Ascending aorta (tissue), 2 donors: ENCODE results near the gene TMEM92. TPM values are rescaled to one million over a fixed set of nuclear protein-coding genes. Genes with fewer than 3 reads are reported as not detected.

Source experiments
- DNase-seq, 2 donors: peaks; one replicate each; pipeline ENCODE4 v3.0.0-alpha.2; 2019; ENCODE audit warnings: low spot score in 2 of 2
- H3K27ac ChIP-seq, 2 donors: fragments of 200-600 bp; sonication (generic); one replicate each; pipeline ENCODE4 v1.5.1; 2016 to 2017; ENCODE audit warnings: mild to moderate bottlenecking in 1 of 2
- H3K27me3 ChIP-seq: fragments of 200-600 bp; sonication (generic); one replicate; pipeline ENCODE4 v1.5.1; 2017
- H3K36me3 ChIP-seq, 2 donors: fragments of 200-600 bp; sonication (generic); one replicate each; pipeline ENCODE4 v1.5.1; 2016
- H3K4me1 ChIP-seq, 2 donors: fragments of 200-600 bp; sonication (generic); one replicate each; pipeline ENCODE4 v1.5.1; 2016 to 2017; ENCODE audit warnings: mild to moderate bottlenecking in 1 of 2
- H3K4me3 ChIP-seq, 2 donors: fragments of 200-600 bp; sonication (generic); one replicate each; pipeline ENCODE4 v1.5.1; 2016 to 2017; ENCODE audit warnings: mild to moderate bottlenecking in 1 of 2
- H3K9me3 ChIP-seq, 2 donors: fragments of 200-600 bp; sonication (generic); one replicate each; pipeline ENCODE4 v1.5.1; 2016
- CTCF ChIP-seq, 3 experiments: fragments of 200-600 bp in 2 of 3; fragments of 450-650 bp in 1 of 3; sonication (generic) in 2 of 3; IDR thresholded peaks; one replicate each; pipeline ENCODE4 v1.5.1; 2016 to 2019; ENCODE audit warnings: antibody characterized with exemption in 3 of 3, mild to moderate bottlenecking in 1 of 3, moderate library complexity in 1 of 3
- intact Hi-C: fragments of 100-400 bp; cut with DNase I; formaldehyde crosslinking; loops from one replicate; pipeline ENCODE4 v1.15.1; 2023
- total RNA-seq: library from RNA; depleted of rRNA; stranded (reverse); fragments of >200 nt; gene quantifications from one replicate; pipeline ENCODE4 v1.1.0, GENCODE V29; 2016

Gene TMEM92
- not detected for total RNA-seq

DNA sequence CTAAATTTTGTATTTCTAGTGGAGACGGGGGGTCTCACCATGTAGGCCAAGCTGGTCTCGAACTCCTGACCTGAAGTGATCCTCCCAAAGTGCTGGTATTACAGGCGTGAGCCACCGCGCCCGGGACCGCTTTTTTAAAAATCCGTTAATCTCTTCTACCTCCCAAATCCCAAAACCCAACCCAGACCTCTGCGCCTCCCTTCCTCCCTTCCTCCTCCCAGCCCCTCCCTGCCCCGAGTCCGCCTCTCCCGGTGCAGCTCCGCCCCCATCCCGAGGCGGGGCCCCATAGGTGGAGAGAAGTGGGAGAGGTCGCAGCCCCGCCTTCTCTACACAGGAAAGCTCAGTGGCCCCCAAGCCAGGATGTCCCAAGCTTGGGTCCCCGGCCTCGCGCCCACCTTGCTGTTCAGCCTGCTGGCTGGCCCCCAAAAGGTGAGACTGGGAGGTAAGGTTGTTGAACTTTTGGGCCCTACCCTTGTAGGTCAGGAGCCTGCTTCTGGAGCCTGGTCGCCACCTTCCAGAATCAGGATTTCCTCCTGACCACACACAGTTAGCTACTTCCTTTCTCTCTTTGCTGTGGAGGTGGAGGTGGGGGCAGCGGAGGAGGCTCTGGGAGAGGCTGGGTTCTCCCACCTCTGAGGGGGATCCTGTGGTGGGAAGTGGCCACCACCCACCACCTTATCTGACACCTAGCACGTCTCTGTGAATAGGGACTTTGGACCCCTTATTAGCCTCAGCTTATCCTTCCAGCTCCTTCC is at the start of gene TMEM92:
TSS of gene TMEM92 (plus strand) at position 325 of the 755 bp plus-strand sequence. CDS start at position 361, 36 bp downstream.
- peaks cover 0 to 16% of the 10 kb centered on the region in 2 donors for H3K4me1 ChIP-seq
- DNase-seq = no peak
- H3K36me3 ChIP-seq = no peaks in the 10 kb centered on the region
- peak within 1 kb of the TSS; percentile 82 for H3K27ac ChIP-seq
- intact Hi-C loops = no loop called here
- H3K27me3 ChIP-seq = no peaks in the 10 kb centered on the region
- no peak for TF ChIP-seq CTCF (IDR thresholded peaks at IDR 0.05)
- peak within 1 kb of the TSS; percentile 63 to 68 for H3K4me3 ChIP-seq
- no peaks in the 10 kb centered on the region for H3K9me3 ChIP-seq

- Histone ChIP-seq H3K27ac (no peak overlapping the region), H3K4me3 (no peak overlapping the region), H3K4me1 (peaks cover 9 to 23% of the 10 kb centered on the region in 2 donors), H3K36me3 (no peaks in the 10 kb centered on the region), H3K9me3 (no peaks in the 10 kb centered on the region), H3K27me3 (no peaks in the 10 kb centered on the region)
- no peak for DNase-seq
- TF ChIP-seq CTCF (IDR thresholded peaks at IDR 0.05) = no peak
- intact Hi-C loops = no loop called here
Measured at GRCh38 chr17:50225701-50226240, 48.5 kb upstream of the TMEM92 start.

GRCh38 chr17:50234581-50234980 is 39.7 kb upstream of the TMEM92 start:
- H3K36me3 ChIP-seq = no peaks in the 10 kb centered on the region
- H3K27me3 ChIP-seq = no peaks in the 10 kb centered on the region
- intact Hi-C loops = no loop called here
- no peak for TF ChIP-seq CTCF (IDR thresholded peaks at IDR 0.05)
- peaks cover 0 to 5% of the 10 kb centered on the region in 2 donors for H3K4me1 ChIP-seq
- H3K9me3 ChIP-seq = no peaks in the 10 kb centered on the region
- no peak for DNase-seq
- H3K27ac ChIP-seq = no peak overlapping the region
- H3K4me3 ChIP-seq = no peak overlapping the region

GRCh38 chr17:50237901-50238300 is 36.4 kb upstream of the TMEM92 start:
- H3K27me3 ChIP-seq = no peaks in the 10 kb centered on the region
- no peaks in the 10 kb centered on the region for H3K9me3 ChIP-seq
- no peak overlapping the region for H3K4me3 ChIP-seq
- H3K36me3 ChIP-seq = no peaks in the 10 kb centered on the region
- TF ChIP-seq CTCF (IDR thresholded peaks at IDR 0.05) = no peak
- intact Hi-C loops = loop anchor here (5.0 kb wide), 1 partner anchor 36 kb away; the partner anchor contains the start of gene COL1A1
- no peak for DNase-seq
- H3K27ac ChIP-seq = no peak overlapping the region
- peaks cover 0 to 14% of the 10 kb centered on the region in 2 donors for H3K4me1 ChIP-seq

DNA sequence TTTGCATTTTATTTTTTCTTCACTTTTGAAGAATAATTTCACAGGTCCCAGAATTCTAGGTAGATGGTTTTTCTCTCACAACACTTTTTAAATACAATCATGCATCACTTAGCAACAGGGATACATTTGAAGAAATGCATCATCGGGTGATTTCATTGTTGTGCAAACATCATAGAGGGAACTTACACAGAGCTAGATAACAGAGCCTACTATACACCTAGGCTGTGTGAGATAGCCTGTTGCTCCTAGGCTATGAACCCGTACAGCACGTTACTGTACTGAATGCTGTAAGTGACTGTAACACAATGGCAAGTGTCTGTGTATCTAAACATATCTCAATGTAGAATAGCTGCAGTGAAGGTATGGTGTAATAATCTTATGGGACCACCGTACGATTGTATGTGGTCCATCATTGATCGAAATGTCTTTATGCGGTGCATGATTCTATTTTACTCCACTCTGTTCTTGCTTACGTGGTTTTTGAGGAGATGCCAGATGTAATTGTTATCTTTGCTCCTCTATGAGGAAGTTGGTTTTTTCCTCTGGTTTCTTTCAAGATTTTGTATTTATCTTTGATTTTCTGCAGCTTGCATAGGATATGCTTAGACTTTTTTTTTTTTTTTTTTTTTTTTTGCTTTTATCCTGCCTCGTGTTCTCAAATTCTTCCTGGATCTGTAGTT is 35.5 kb upstream of the TMEM92 start:
- intact Hi-C loops = loop anchor here (1.0 to 5.0 kb wide), 2 partner anchors 15 to 36 kb away; partner anchors contain the start of gene COL1A1
- H3K27ac ChIP-seq = no peak overlapping the region
- no peaks in the 10 kb centered on the region for H3K9me3 ChIP-seq
- H3K4me3 ChIP-seq = no peak overlapping the region
- H3K36me3 ChIP-seq = no peaks in the 10 kb centered on the region
- no peak for TF ChIP-seq CTCF (IDR thresholded peaks at IDR 0.05)
- no peaks in the 10 kb centered on the region for H3K27me3 ChIP-seq
- peaks cover 0 to 14% of the 10 kb centered on the region in 2 donors for H3K4me1 ChIP-seq
- no peak for DNase-seq
